BLaER1 (cell line): Measurements from ENCODE around the gene LRRN4.
"Not testable (repeated sequence)": the region's sequence is repeated elsewhere in the genome, so short reads cannot be mapped to it uniquely, and the experiment has no call there.

Experiments
- H3K27ac ChIP-seq: shearing (Covaris generic); formaldehyde crosslinking; 2 replicates; pipeline ENCODE4 v1.8.1; 2022
- H3K27me3 ChIP-seq: shearing (Covaris generic); formaldehyde crosslinking; 2 replicates; pipeline ENCODE4 v1.8.1; 2022
- H3K36me3 ChIP-seq: shearing (Covaris generic); formaldehyde crosslinking; 2 replicates; pipeline ENCODE4 v1.8.1; 2022
- H3K4me1 ChIP-seq: shearing (Covaris generic); formaldehyde crosslinking; 2 replicates; pipeline ENCODE4 v1.8.1; 2022
- H3K4me2 ChIP-seq: shearing (Covaris generic); formaldehyde crosslinking; 2 replicates; pipeline ENCODE4 v1.8.1; 2022
- H3K4me3 ChIP-seq: shearing (Covaris generic); formaldehyde crosslinking; 2 replicates; pipeline ENCODE4 v1.8.1; 2022
- H3K9ac ChIP-seq: shearing (Covaris generic); formaldehyde crosslinking; 2 replicates; pipeline ENCODE4 v1.8.1; 2022
- H3K9me3 ChIP-seq: shearing (Covaris generic); formaldehyde crosslinking; 2 replicates; pipeline ENCODE4 v1.8.1; 2022
- H4K20me1 ChIP-seq: shearing (Covaris generic); formaldehyde crosslinking; 2 replicates; pipeline ENCODE4 v1.8.1; 2022
- Cebpa-rat ChIP-seq: shearing (Covaris generic); IDR thresholded peaks from 2 replicates; pipeline ENCODE4 v1.8.1; 2022

The LRRN4 gene

DNA sequence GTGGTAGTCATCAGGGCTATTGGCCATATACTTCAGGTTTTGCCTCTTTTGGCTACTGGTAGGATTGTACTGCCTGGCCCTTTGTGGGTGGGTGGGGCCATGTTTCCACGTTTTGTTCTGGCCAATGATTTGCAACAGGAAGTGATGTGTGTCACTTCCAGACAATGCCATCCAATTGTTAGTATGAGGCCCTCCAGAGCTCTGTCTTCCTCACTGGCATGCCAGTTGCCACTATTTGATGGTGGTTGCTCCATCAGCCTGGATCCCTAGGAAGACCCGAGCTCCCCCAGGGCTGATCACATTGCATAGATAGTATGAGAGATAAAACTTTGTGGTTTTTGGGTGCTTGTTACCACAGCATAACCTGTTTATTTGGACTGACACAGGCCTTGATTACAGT is 7.7 kb upstream of the LRRN4 start:
- H3K4me1 ChIP-seq, result peaks cover 8% of the 10 kb centered on the region
- H3K4me2 ChIP-seq, result no peak overlapping the region
- no peak for TF ChIP-seq Cebpa-rat
- H3K9me3 ChIP-seq, result no peaks in the 10 kb centered on the region
- H4K20me1 ChIP-seq, result no peaks in the 10 kb centered on the region
- no peak overlapping the region for H3K9ac ChIP-seq
- no peaks in the 10 kb centered on the region for H3K27me3 ChIP-seq
- H3K4me3 ChIP-seq, result no peak overlapping the region
- no peaks in the 10 kb centered on the region for H3K36me3 ChIP-seq
- no peak overlapping the region for H3K27ac ChIP-seq

DNA sequence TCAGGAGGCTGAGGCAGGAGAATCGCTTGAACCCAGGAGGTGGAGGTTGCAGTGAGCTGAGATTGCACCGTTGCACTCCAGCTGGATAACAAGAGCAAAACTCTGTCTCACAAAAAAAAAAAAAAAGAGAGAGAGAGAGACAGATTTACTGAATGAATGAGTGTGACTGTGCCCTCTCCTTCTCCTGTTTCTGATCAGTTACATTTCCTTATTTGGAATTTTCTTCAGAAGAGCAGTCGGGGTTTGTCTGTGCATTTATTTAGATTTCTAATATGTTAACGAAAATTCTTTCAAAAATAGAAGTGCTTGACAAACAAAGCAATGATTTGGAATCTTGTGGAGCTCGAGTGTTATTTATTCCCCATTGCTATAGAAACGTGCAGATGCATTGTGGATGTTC is 6.4 kb upstream of the LRRN4 start:
- H3K4me1 ChIP-seq, result peaks cover 11% of the 10 kb centered on the region
- no peaks in the 10 kb centered on the region for H3K9me3 ChIP-seq
- no peak overlapping the region for H3K4me2 ChIP-seq
- H3K9ac ChIP-seq, result no peak overlapping the region
- H4K20me1 ChIP-seq, result no peaks in the 10 kb centered on the region
- no peaks in the 10 kb centered on the region for H3K27me3 ChIP-seq
- H3K4me3 ChIP-seq, result no peak overlapping the region
- no peak overlapping the region for H3K27ac ChIP-seq
- no peaks in the 10 kb centered on the region for H3K36me3 ChIP-seq
- no peak for TF ChIP-seq Cebpa-rat

DNA sequence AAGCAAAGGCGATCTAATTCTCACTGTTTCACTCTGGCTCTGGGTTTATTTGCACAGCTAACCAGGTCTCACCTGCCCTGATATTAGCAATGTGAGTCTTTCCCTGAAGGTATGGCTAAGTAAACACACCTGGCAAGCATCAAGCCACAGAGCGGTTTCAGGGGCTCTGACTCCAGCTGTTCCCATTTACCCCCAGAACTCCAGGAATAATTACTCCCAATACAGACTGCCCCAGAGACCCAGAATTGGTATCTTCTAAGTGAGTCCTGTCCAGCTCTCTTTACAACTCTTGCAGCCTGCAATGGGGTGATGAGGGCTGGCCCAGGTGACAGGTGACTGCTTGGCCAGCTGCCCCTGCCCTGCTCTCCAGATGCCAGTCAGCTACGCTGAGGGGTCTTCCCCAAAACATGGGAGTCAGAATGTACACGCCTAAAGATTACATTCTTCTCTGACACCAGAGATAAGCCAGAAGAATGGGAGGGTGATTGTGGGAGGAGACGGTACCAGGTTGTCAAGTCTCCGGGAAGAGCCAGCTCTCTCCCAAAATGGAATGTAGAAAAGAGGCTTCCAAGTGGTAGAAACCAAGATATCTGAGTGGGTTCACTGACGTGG is 4.9 kb upstream of the LRRN4 start:
- Histone ChIP-seq H3K4me1 (peaks cover 14% of the 10 kb centered on the region), H3K4me2 (no peak overlapping the region), H3K27ac (no peak overlapping the region), H3K27me3 (peaks cover 4% of the 10 kb centered on the region), H3K9me3 (no peaks in the 10 kb centered on the region), H3K9ac (no peak overlapping the region), H3K4me3 (no peak overlapping the region), H4K20me1 (no peaks in the 10 kb centered on the region), H3K36me3 (no peaks in the 10 kb centered on the region)
- TF ChIP-seq Cebpa-rat, result no peak

DNA sequence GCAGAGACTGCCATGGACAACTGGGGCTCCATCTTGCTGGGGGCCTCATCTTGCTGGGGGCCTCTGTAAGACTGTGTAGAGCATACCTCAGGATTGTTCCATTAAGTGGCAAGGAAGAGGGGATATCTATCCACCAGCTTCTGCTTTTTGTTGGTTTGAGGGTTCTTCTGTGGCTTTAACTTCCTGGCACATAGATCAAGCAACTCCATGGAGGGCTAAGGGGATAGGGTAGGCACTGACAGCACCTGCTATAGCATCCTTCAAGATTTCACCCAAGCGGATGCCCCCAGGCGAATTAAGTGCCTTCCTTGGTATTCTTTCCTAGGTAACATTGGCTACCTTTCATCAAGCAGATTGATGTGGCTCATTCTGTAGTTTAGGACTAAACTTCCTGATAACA is 3.8 kb upstream of the LRRN4 start:
- H3K4me2 ChIP-seq, result peak overlapping the region; percentile 22; the same call in 1 of the 2 replicates
- H3K9me3 ChIP-seq, result peaks cover 3% of the 10 kb centered on the region
- peaks cover 14% of the 10 kb centered on the region for H3K4me1 ChIP-seq
- no peaks in the 10 kb centered on the region for H4K20me1 ChIP-seq
- TF ChIP-seq Cebpa-rat, result no peak
- H3K36me3 ChIP-seq, result no peaks in the 10 kb centered on the region
- no peak overlapping the region for H3K9ac ChIP-seq
- H3K4me3 ChIP-seq, result no peak overlapping the region
- peaks cover 15% of the 10 kb centered on the region for H3K27me3 ChIP-seq
- H3K27ac ChIP-seq, result no peak overlapping the region

DNA sequence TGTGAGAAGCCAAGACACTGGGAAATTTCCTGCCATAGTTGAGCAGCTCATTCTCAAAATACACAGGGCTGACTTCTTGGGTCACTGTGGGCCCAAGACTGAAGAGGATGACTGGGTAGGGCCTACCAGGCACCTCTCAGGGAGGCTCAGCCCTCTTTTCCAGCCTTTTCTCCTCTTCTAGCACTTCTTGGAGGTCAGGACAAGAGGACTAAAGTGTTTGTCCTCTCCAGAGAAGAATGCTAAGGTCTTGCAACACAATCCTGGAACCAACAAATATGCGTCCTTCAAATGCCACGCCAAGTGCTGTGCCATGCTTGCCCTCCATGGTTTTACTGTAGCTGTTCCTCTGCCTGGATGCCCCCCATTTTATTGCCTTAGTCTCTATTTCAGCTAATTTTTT is 3.3 kb upstream of the LRRN4 start:
- 0 out of 2 replicates have a peak overlapping the region, but pooled peaks have one; percentile 22 for H3K4me2 ChIP-seq
- TF ChIP-seq Cebpa-rat, result no peak
- H3K9ac ChIP-seq, result no peak overlapping the region
- H3K4me1 ChIP-seq, result peaks cover 14% of the 10 kb centered on the region
- H3K27me3 ChIP-seq, result peaks cover 20% of the 10 kb centered on the region
- no peaks in the 10 kb centered on the region for H3K36me3 ChIP-seq
- H4K20me1 ChIP-seq, result no peaks in the 10 kb centered on the region
- no peak overlapping the region for H3K27ac ChIP-seq
- no peak overlapping the region for H3K4me3 ChIP-seq
- H3K9me3 ChIP-seq, result peaks cover 9% of the 10 kb centered on the region

DNA sequence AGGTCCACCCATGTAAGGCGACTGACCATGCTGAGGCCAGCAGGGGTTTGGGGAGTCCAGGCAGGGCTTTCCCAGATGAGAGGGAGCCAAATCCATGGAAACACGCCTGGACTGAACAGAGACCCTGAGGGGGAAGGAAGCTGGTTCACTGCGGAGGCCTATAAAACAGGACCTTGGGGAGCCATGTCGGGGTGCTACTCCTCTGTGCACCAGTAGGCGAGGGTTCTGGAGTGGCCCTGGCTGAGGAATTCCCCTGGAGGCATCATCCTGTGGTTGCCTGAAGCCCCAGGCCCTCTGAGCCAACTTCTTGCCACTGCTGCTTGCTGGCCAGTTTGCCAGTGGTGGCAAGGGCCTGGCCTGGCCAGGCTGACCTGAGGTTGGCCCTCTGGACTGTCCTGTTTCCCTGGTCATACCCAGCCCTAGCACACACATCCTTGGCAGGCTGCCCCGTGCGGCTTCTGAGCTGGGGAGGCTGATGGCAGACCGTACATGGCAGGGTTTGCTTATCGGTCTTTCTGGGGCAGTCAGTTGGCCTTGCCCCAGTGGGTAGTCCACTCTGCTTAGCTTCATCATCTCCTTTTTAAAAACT is 2.2 kb upstream of the LRRN4 start:
- H4K20me1 ChIP-seq, result no peaks in the 10 kb centered on the region

DNA sequence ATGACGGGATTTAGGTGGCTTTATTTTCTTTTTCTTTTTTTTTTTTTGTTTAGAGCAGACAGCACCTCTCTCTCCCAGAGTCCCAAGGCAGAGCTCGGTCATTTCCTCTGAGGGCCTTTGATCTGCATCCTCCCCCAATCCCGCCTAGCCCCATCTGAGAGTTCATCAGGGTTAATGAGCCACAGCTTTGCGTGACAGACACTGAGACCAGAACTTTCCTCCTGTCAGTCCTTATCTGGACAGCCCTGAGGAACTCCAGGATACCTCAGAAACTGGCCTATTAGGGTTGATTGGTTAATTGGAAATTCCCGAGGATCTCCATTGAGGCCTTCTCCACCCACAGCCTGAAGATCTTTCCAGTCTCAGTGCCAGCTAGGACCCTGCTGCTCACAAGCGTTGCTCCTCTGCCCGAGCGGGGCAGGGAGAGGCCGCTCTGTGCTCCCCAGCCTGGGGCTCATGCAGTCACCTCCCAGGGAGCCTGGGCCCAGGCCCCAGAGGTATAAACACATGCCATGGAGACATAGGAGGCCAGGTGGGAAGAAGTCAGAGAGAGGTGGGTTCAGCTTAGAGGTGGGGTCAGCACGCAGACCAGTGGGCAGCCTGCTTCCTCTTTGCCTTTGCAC is 1.4 kb upstream of the LRRN4 start:
- H3K4me2 ChIP-seq, result no peak overlapping the region
- no peak overlapping the region for H3K9ac ChIP-seq
- peaks cover 14% of the 10 kb centered on the region for H3K9me3 ChIP-seq
- no peak overlapping the region for H3K4me3 ChIP-seq
- no peak overlapping the region for H3K27ac ChIP-seq
- no peak for TF ChIP-seq Cebpa-rat
- H3K4me1 ChIP-seq, result peaks cover 14% of the 10 kb centered on the region
- peaks cover 39% of the 10 kb centered on the region for H3K27me3 ChIP-seq
- no peaks in the 10 kb centered on the region for H4K20me1 ChIP-seq
- H3K36me3 ChIP-seq, result no peaks in the 10 kb centered on the region

More for the DNA sequence above, 2.2 kb upstream of the LRRN4 start:
- peaks cover 31% of the 10 kb centered on the region for H3K27me3 ChIP-seq
- H3K36me3 ChIP-seq, result no peaks in the 10 kb centered on the region
- TF ChIP-seq Cebpa-rat, result no peak
- H3K4me1 ChIP-seq, result peaks cover 14% of the 10 kb centered on the region
- peaks cover 14% of the 10 kb centered on the region for H3K9me3 ChIP-seq
- no peak overlapping the region for H3K9ac ChIP-seq
- no peak overlapping the region for H3K4me3 ChIP-seq
- H3K4me2 ChIP-seq, result no peak overlapping the region
- no peak overlapping the region for H3K27ac ChIP-seq

DNA sequence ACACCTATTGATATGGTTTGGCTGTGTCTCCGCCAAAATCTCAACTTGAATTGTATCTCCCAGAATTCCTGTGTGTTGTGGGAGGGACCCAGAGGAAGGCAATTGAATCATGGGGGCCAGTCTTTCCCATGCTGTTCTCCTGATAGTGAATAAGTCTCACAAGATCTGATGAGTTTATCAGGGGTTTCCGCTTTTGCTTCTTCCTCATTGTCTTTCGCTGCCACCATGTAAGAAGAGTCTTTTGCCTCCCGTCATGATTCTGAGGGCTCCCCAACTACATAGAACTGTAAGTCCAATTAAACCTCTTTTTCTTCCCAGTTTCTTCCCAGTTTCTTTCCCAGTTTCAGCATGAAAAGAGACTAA is 810 bp upstream of the LRRN4 start:
- not testable (repeated sequence) for H3K36me3 ChIP-seq, H3K27ac ChIP-seq, H3K4me2 ChIP-seq, H4K20me1 ChIP-seq, H3K4me3 ChIP-seq, H3K9ac ChIP-seq
- Histone ChIP-seq H3K9me3 (peaks cover 14% of the 10 kb centered on the region), H3K27me3 (peaks cover 42% of the 10 kb centered on the region), H3K4me1 (peaks cover 14% of the 10 kb centered on the region)

DNA sequence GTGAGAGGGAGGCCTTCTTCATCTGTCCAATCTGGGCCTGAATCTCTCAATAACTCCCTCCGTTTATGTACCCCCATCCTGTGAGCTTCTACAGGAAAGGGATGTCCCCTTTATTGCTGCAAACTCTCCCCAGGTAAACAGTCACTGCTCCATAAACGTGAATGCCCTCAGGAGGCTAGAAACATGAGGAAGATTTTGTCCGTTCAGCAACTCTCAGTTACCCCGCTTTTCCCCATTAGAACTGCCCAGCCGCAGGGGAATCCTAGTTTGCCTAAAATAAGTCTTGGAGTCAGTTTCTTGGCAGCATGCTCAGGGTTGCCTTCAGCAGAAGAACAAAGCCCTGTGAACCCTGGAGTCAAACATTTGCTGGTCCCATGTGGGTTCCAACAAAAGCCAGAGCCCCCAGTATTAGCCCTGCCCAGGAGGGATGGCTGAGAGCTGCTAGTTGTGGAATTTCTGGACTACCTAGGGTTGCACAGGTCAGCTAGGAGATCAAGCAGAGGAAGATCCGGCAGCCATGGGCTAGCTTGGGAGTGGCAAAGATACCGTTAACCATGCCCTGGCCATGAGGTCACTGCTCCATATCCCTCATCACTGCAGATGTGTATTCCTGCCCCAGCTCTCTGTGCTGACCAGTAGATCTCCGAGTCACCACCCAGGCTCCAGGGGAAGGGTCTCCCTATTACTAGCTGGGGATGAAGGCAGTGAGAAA is 640 bp downstream of the LRRN4 start:
- TF ChIP-seq Cebpa-rat, result no peak
- H3K4me2 ChIP-seq, result no peak overlapping the region
- no peak overlapping the region for H3K4me3 ChIP-seq

DNA sequence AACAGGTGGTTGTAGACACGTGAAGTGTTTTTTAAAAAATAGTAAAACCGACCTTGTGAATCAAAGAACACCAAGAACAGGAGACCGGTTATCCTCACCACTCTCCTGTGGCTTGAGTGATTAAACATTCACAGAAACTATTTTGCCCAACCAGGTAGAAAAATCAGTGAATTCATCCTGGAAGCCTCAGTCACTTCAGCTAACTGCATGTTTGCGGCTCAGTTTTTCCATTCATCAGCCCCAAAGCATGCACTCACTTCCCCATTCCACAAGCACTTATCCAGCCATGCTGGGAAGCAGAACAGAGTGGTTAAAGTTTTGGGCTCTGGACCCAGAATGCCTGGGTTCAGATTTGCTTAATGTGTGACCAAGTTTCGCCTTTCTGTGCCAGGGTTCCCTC is 2.4 kb downstream of the LRRN4 start:
- H3K4me3 ChIP-seq, result no peak overlapping the region
- peaks cover 42% of the 10 kb centered on the region for H3K27me3 ChIP-seq
- H3K4me1 ChIP-seq, result peaks cover 6% of the 10 kb centered on the region; the same call in 1 of the 2 replicates
- no peaks in the 10 kb centered on the region for H4K20me1 ChIP-seq
- TF ChIP-seq Cebpa-rat, result no peak
- no peaks in the 10 kb centered on the region for H3K36me3 ChIP-seq
- no peak overlapping the region for H3K4me2 ChIP-seq
- H3K9me3 ChIP-seq, result peaks cover 14% of the 10 kb centered on the region
- no peak overlapping the region for H3K27ac ChIP-seq
- no peak overlapping the region for H3K9ac ChIP-seq

More for the DNA sequence above, 640 bp downstream of the LRRN4 start:
- no peak overlapping the region for H3K27ac ChIP-seq
- no peaks in the 10 kb centered on the region for H4K20me1 ChIP-seq
- H3K36me3 ChIP-seq, result no peaks in the 10 kb centered on the region
- peaks cover 14% of the 10 kb centered on the region for H3K9me3 ChIP-seq
- no peak overlapping the region for H3K9ac ChIP-seq
- peaks cover 42% of the 10 kb centered on the region for H3K27me3 ChIP-seq
- peaks cover 14% of the 10 kb centered on the region for H3K4me1 ChIP-seq
